Astrocyte (in vitro differentiated cells and primary cell): ENCODE data around the gene PLXNB3. TPM values are rescaled to one million over a fixed set of nuclear protein-coding genes. Genes with fewer than 3 reads are reported as not detected.

Experiments
- DNase-seq: peaks from one replicate; pipeline ENCODE4 v3.0.0-alpha.2; 2010; ENCODE audit warnings: low read depth
- FAIRE-seq: peaks from 2 replicates; lab custom pipeline; 2011; peaks lifted over from hg19 to GRCh38; lab: Jason Lieb, UNC
- H2AFZ ChIP-seq: 2 replicates; pipeline ENCODE4 v1.6.0; 2012; ENCODE audit warnings: low read depth, low read length, inconsistent platforms
- H3K27ac ChIP-seq: 2 replicates; pipeline ENCODE4 v1.5.1; 2011; ENCODE audit warnings: low read depth, low read length, inconsistent platforms
- H3K27me3 ChIP-seq: 2 replicates; pipeline ENCODE4 v1.6.0; 2011; ENCODE audit warnings: low read length, inconsistent platforms; ENCODE audit not compliant: insufficient read depth
- H3K36me3 ChIP-seq: 2 replicates; pipeline ENCODE4 v1.5.1; 2011; ENCODE audit warnings: low read length, inconsistent platforms; ENCODE audit not compliant: insufficient read depth
- H3K4me1 ChIP-seq: 2 replicates; pipeline ENCODE4 v1.5.1; 2011; ENCODE audit warnings: low read length, inconsistent platforms; ENCODE audit not compliant: insufficient read depth
- H3K4me2 ChIP-seq: 2 replicates; pipeline ENCODE4 v1.6.0; 2012; ENCODE audit warnings: low read length, inconsistent platforms
- H3K4me3 ChIP-seq: 2 replicates; pipeline ENCODE4 v1.5.1; 2011; ENCODE audit warnings: low read depth, mild to moderate bottlenecking, low read length, inconsistent platforms; ENCODE audit not compliant: insufficient read depth
- H3K79me2 ChIP-seq: 2 replicates; pipeline ENCODE4 v1.6.0; 2012; ENCODE audit warnings: mild to moderate bottlenecking, low read length, inconsistent platforms; ENCODE audit not compliant: insufficient read depth
- H3K9ac ChIP-seq: 2 replicates; pipeline ENCODE4 v1.6.0; 2012; ENCODE audit warnings: mild to moderate bottlenecking, low read length, inconsistent platforms
- H3K9me3 ChIP-seq: 2 replicates; pipeline ENCODE4 v1.5.1; 2012; ENCODE audit warnings: low read depth, mild to moderate bottlenecking, low read length, inconsistent platforms; ENCODE audit not compliant: insufficient read depth
- H4K20me1 ChIP-seq: 2 replicates; pipeline ENCODE4 v1.6.0; 2012; ENCODE audit warnings: low read length, inconsistent platforms; ENCODE audit not compliant: insufficient read depth
- H3K27ac Mint-ChIP-seq: one replicate; pipeline ENCODE4 v1.8.0; 2021; ENCODE audit warnings: mild to moderate bottlenecking, mixed read lengths; ENCODE audit not compliant: unreplicated experiment
- H3K27me3 Mint-ChIP-seq: one replicate; pipeline ENCODE4 v1.8.0; 2021; ENCODE audit warnings: low read depth, mixed read lengths; ENCODE audit not compliant: unreplicated experiment
- H3K36me3 Mint-ChIP-seq: one replicate; pipeline ENCODE4 v1.8.0; 2021; ENCODE audit warnings: low read depth, mixed read lengths; ENCODE audit not compliant: unreplicated experiment
- H3K4me1 Mint-ChIP-seq: one replicate; pipeline ENCODE4 v1.8.0; 2021; ENCODE audit warnings: low read depth, mixed read lengths; ENCODE audit not compliant: unreplicated experiment
- H3K4me3 Mint-ChIP-seq: one replicate; pipeline ENCODE4 v1.8.0; 2021; ENCODE audit warnings: mild to moderate bottlenecking, moderate library complexity, mixed read lengths; ENCODE audit not compliant: unreplicated experiment
- H3K9me3 Mint-ChIP-seq: one replicate; pipeline ENCODE4 v1.8.0; 2021; ENCODE audit warnings: mild to moderate bottlenecking, mixed read lengths; ENCODE audit not compliant: unreplicated experiment
- CTCF ChIP-seq: IDR thresholded peaks from 2 replicates; pipeline ENCODE4 v1.5.1; 2011; ENCODE audit warnings: low read depth, mild to moderate bottlenecking, inconsistent platforms, low read length, moderate library complexity; ENCODE audit not compliant: insufficient read depth
- EZH2 ChIP-seq: IDR thresholded peaks from 2 replicates; pipeline ENCODE4 v1.6.1; 2012; ENCODE audit warnings: mild to moderate bottlenecking, low read length, inconsistent platforms; ENCODE audit not compliant: insufficient read depth
- total RNA-seq: library from RNA; stranded (reverse); gene quantifications from 2 replicates; pipeline ENCODE4 v1.2.1, GENCODE V29; 2021

Gene PLXNB3
- total RNA-seq, 1 donor from 2014 or later: 5.3 TPM

GRCh38 chrX:153782871-153783270, 18.8 kb downstream of the PLXNB3 start:
- Histone ChIP-seq H3K36me3 (no peaks in the 10 kb centered on the region), H3K4me2 (no peak overlapping the region), H3K27ac (no peak overlapping the region), H3K9me3 (no peaks in the 10 kb centered on the region), H3K9ac (no peak overlapping the region), H4K20me1 (no peaks in the 10 kb centered on the region), H3K27me3 (no peaks in the 10 kb centered on the region), H3K4me1 (no peaks in the 10 kb centered on the region), H2AFZ (no peak overlapping the region), H3K79me2 (no peaks in the 10 kb centered on the region), H3K4me3 (no peak overlapping the region)
- no peak for TF ChIP-seq EZH2
- no peak for TF ChIP-seq CTCF
- Mint-ChIP-seq H3K36me3 (no peaks in the 10 kb centered on the region), H3K27me3 (no peaks in the 10 kb centered on the region), H3K9me3 (no peaks in the 10 kb centered on the region), H3K27ac (no peak overlapping the region), H3K4me1 (no peaks in the 10 kb centered on the region), H3K4me3 (no peak overlapping the region)
- DNase-seq: no peak
- no peak for FAIRE-seq

DNA sequence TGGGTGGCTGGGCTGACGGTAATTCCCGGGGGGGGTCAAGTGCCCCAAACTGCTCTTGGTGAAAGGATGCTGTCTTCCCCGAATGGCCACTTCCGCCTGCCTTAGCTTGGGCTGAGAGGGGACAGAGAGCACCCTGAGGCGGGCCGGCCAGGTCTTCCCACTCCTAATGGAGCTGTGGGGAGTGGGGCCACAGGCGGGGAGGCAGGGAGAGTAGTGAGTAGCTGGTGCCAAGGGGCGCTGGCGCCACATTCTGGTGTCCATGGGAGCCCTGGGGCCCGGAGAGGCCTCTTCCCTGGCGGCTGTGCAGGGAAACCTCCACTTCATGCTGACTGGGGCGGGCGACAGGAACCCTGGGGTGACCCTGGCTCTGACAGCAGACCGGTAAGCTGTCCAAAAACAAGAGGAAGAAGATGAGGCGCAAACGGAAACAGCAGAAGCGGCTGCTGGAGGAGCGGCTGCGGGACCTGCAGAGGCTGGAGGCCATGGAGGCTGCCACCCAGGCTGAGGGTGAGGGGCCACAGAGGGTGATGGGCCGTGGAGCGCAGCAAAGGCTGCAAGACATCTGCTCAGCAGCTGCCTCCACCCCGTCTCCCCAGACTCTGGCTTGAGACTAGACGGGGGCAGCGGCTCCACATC, 19.4 kb downstream of the PLXNB3 start:
- FAIRE-seq: no peak
- no peak overlapping the region for H2AFZ ChIP-seq
- H3K36me3 Mint-ChIP-seq: no peaks in the 10 kb centered on the region
- H3K4me1 Mint-ChIP-seq: no peaks in the 10 kb centered on the region
- no peak overlapping the region for H3K4me3 ChIP-seq
- DNase-seq: no peak
- H3K4me2 ChIP-seq: no peak overlapping the region
- no peak overlapping the region for H3K27ac ChIP-seq
- no peaks in the 10 kb centered on the region for H3K9me3 ChIP-seq
- H3K36me3 ChIP-seq: no peaks in the 10 kb centered on the region
- no peak for TF ChIP-seq CTCF
- no peak for TF ChIP-seq EZH2
- no peak overlapping the region for H3K27ac Mint-ChIP-seq
- no peaks in the 10 kb centered on the region for H3K9me3 Mint-ChIP-seq
- no peaks in the 10 kb centered on the region for H3K27me3 ChIP-seq
- no peaks in the 10 kb centered on the region for H4K20me1 ChIP-seq
- no peaks in the 10 kb centered on the region for H3K27me3 Mint-ChIP-seq
- no peaks in the 10 kb centered on the region for H3K4me1 ChIP-seq
- H3K9ac ChIP-seq: no peak overlapping the region
- no peak overlapping the region for H3K4me3 Mint-ChIP-seq
- no peaks in the 10 kb centered on the region for H3K79me2 ChIP-seq

GRCh38 chrX:153784325-153784967, 20.4 kb downstream of the PLXNB3 start:
- DNase-seq (no peak), FAIRE-seq (no peak)
- Histone ChIP-seq H3K9ac (no peak overlapping the region), H3K4me1 (no peaks in the 10 kb centered on the region), H3K79me2 (no peaks in the 10 kb centered on the region), H3K36me3 (no peaks in the 10 kb centered on the region), H3K27ac (no peak overlapping the region), H3K4me3 (no peak overlapping the region), H3K27me3 (no peaks in the 10 kb centered on the region), H3K4me2 (no peak overlapping the region), H4K20me1 (no peaks in the 10 kb centered on the region), H3K9me3 (no peaks in the 10 kb centered on the region), H2AFZ (no peak overlapping the region)
- Mint-ChIP-seq H3K4me3 (no peak overlapping the region), H3K27me3 (no peaks in the 10 kb centered on the region), H3K9me3 (no peaks in the 10 kb centered on the region), H3K27ac (peak overlapping the region; percentile 58), H3K36me3 (no peaks in the 10 kb centered on the region), H3K4me1 (no peaks in the 10 kb centered on the region)
- TF ChIP-seq CTCF: no peak
- no peak for TF ChIP-seq EZH2
